GM21447 (cell line): ENCODE data around the gene PPP1R26.
"Not testable (repeated sequence)": the region's sequence is repeated elsewhere in the genome, so short reads cannot be mapped to it uniquely, and the experiment has no call there.

Experiments used
- ATAC-seq: cut with Tn5 transposase; IDR thresholded peaks from one replicate; pipeline ENCODE4 v1.9.1; 2021; ENCODE audit not compliant: unreplicated experiment

PPP1R26 gene

GRCh38 chr9:135479469-135480052 lies at the start of gene PPP1R26:
Gene PPP1R26 (plus strand): TSS chr9:135479782. CDS start chr9:135484511, 4,729 bp downstream.
- ATAC-seq, result no peak

GRCh38 chr9:135437259-135437658 lies 42.3 kb upstream of the PPP1R26 start:
- ATAC-seq, result no peak

- ATAC-seq, result not testable (repeated sequence)
Measured at GRCh38 chr9:135437696-135438095, 41.9 kb upstream of the PPP1R26 start.

GRCh38 chr9:135438581-135439232 lies 40.9 kb upstream of the PPP1R26 start:
- ATAC-seq, result not testable (repeated sequence)

GRCh38 chr9:135439514-135439913 lies 40.1 kb upstream of the PPP1R26 start:
- ATAC-seq, result not testable (repeated sequence)

- no peak for ATAC-seq
Measured at GRCh38 chr9:135439916-135440315, 39.7 kb upstream of the PPP1R26 start.

GRCh38 chr9:135440620-135441019 lies 39.0 kb upstream of the PPP1R26 start:
- ATAC-seq, result no peak

GRCh38 chr9:135441105-135442071 lies 38.2 kb upstream of the PPP1R26 start:
- not testable (repeated sequence) for ATAC-seq

GRCh38 chr9:135442075-135442474 lies 37.5 kb upstream of the PPP1R26 start:
- no peak for ATAC-seq

- no peak for ATAC-seq
Measured at GRCh38 chr9:135443797-135444425, 35.7 kb upstream of the PPP1R26 start.

GRCh38 chr9:135447126-135447525 lies 32.5 kb upstream of the PPP1R26 start:
- ATAC-seq, result no peak

GRCh38 chr9:135448663-135449100 lies 30.9 kb upstream of the PPP1R26 start:
- ATAC-seq, result no peak

- not testable (repeated sequence) for ATAC-seq
Measured at GRCh38 chr9:135449532-135449931, 30.1 kb upstream of the PPP1R26 start.

GRCh38 chr9:135450956-135451355 lies 28.6 kb upstream of the PPP1R26 start:
- ATAC-seq, result no peak

GRCh38 chr9:135451909-135452308 lies 27.7 kb upstream of the PPP1R26 start:
- ATAC-seq, result not testable (repeated sequence)

GRCh38 chr9:135454737-135455136 lies 24.8 kb upstream of the PPP1R26 start:
- ATAC-seq, result no peak

GRCh38 chr9:135455401-135456030 lies 24.1 kb upstream of the PPP1R26 start:
- no peak for ATAC-seq

- no peak for ATAC-seq
Measured at GRCh38 chr9:135456436-135457104, 23.0 kb upstream of the PPP1R26 start.

GRCh38 chr9:135458478-135458877 lies 21.1 kb upstream of the PPP1R26 start:
- ATAC-seq, result not testable (repeated sequence)

- ATAC-seq, result no peak
Measured at GRCh38 chr9:135461936-135462335, 17.6 kb upstream of the PPP1R26 start.
